ENCODE measurements around the gene PTPN23. TPM values are rescaled to one million over a fixed set of nuclear protein-coding genes. Genes with fewer than 3 reads are reported as not detected.

Gene PTPN23
- total RNA-seq, 1 donor: 30.0 TPM

- H3K27me3 ChIP-seq (ENCODE audit: insufficient read depth, low read length): no peaks in the 10 kb centered on the region
- H3K79me2 ChIP-seq (ENCODE audit: insufficient read depth, low read length): no peaks in the 10 kb centered on the region
- no peak overlapping the region for H3K4me3 ChIP-seq (ENCODE audit: insufficient read depth, low read length)
- H4K20me1 ChIP-seq (ENCODE audit: insufficient read depth, low read length): no peaks in the 10 kb centered on the region
- H3K9me3 ChIP-seq (ENCODE audit: low read depth, low read length): no peaks in the 10 kb centered on the region
- peaks cover 24% of the 10 kb centered on the region for H3K36me3 ChIP-seq (ENCODE audit: insufficient read depth, low read length)
- H2AFZ ChIP-seq (ENCODE audit: low read length): no peak overlapping the region
- H3K4me1 ChIP-seq (ENCODE audit: insufficient read depth, low read length): peaks cover 4% of the 10 kb centered on the region
- H3K4me2 ChIP-seq (ENCODE audit: insufficient read depth, low read length): no peak overlapping the region
- H3K27ac ChIP-seq (ENCODE audit: low read depth, low read length): no peak overlapping the region
- TF ChIP-seq CTCF (IDR thresholded peaks at IDR 0.05; ENCODE audit: extremely low read depth, low read depth, low read length): no peak
- no peak for DNase-seq (ENCODE audit: insufficient read length, low spot score, missing footprints)
Observed at GRCh38 chr3:47430606-47431005, 49.8 kb downstream of the PTPN23 start.

GRCh38 chr3:47431225-47431624, 50.4 kb downstream of the PTPN23 start:
- Histone ChIP-seq H3K79me2 (ENCODE audit: insufficient read depth, low read length) (no peaks in the 10 kb centered on the region), H3K4me1 (ENCODE audit: insufficient read depth, low read length) (peaks cover 4% of the 10 kb centered on the region), H3K4me2 (ENCODE audit: insufficient read depth, low read length) (no peak overlapping the region), H3K36me3 (ENCODE audit: insufficient read depth, low read length) (peaks cover 26% of the 10 kb centered on the region), H3K4me3 (ENCODE audit: insufficient read depth, low read length) (no peak overlapping the region), H3K9me3 (ENCODE audit: low read depth, low read length) (no peaks in the 10 kb centered on the region), H2AFZ (ENCODE audit: low read length) (no peak overlapping the region), H3K27ac (ENCODE audit: low read depth, low read length) (no peak overlapping the region), H3K27me3 (ENCODE audit: insufficient read depth, low read length) (no peaks in the 10 kb centered on the region), H4K20me1 (ENCODE audit: insufficient read depth, low read length) (no peaks in the 10 kb centered on the region)
- TF ChIP-seq CTCF (IDR thresholded peaks at IDR 0.05; ENCODE audit: extremely low read depth, low read depth, low read length): no peak
- DNase-seq (ENCODE audit: insufficient read length, low spot score, missing footprints): no peak

- no peaks in the 10 kb centered on the region for H3K9me3 ChIP-seq (ENCODE audit: low read depth, low read length)
- no peaks in the 10 kb centered on the region for H3K79me2 ChIP-seq (ENCODE audit: insufficient read depth, low read length)
- no peak overlapping the region for H2AFZ ChIP-seq (ENCODE audit: low read length)
- no peak for DNase-seq (ENCODE audit: insufficient read length, low spot score, missing footprints)
- H3K36me3 ChIP-seq (ENCODE audit: insufficient read depth, low read length): peaks cover 25% of the 10 kb centered on the region
- H3K27ac ChIP-seq (ENCODE audit: low read depth, low read length): no peak overlapping the region
- peaks cover 4% of the 10 kb centered on the region for H3K4me1 ChIP-seq (ENCODE audit: insufficient read depth, low read length)
- H4K20me1 ChIP-seq (ENCODE audit: insufficient read depth, low read length): no peaks in the 10 kb centered on the region
- H3K4me2 ChIP-seq (ENCODE audit: insufficient read depth, low read length): no peak overlapping the region
- TF ChIP-seq CTCF (IDR thresholded peaks at IDR 0.05; ENCODE audit: extremely low read depth, low read depth, low read length): no peak
- H3K27me3 ChIP-seq (ENCODE audit: insufficient read depth, low read length): no peaks in the 10 kb centered on the region
- no peak overlapping the region for H3K4me3 ChIP-seq (ENCODE audit: insufficient read depth, low read length)
Observed at GRCh38 chr3:47432673-47433072, 51.9 kb downstream of the PTPN23 start.

GRCh38 chr3:47433796-47434195, 53.0 kb downstream of the PTPN23 start:
- Histone ChIP-seq H3K36me3 (ENCODE audit: insufficient read depth, low read length) (peaks cover 26% of the 10 kb centered on the region), H3K27me3 (ENCODE audit: insufficient read depth, low read length) (no peaks in the 10 kb centered on the region), H3K79me2 (ENCODE audit: insufficient read depth, low read length) (no peaks in the 10 kb centered on the region), H3K4me1 (ENCODE audit: insufficient read depth, low read length) (peaks cover 4% of the 10 kb centered on the region), H3K4me3 (ENCODE audit: insufficient read depth, low read length) (no peak overlapping the region), H3K27ac (ENCODE audit: low read depth, low read length) (no peak overlapping the region), H3K9me3 (ENCODE audit: low read depth, low read length) (no peaks in the 10 kb centered on the region), H4K20me1 (ENCODE audit: insufficient read depth, low read length) (no peaks in the 10 kb centered on the region), H2AFZ (ENCODE audit: low read length) (no peak overlapping the region), H3K4me2 (ENCODE audit: insufficient read depth, low read length) (no peak overlapping the region)
- no peak for DNase-seq (ENCODE audit: insufficient read length, low spot score, missing footprints)
- TF ChIP-seq CTCF (IDR thresholded peaks at IDR 0.05; ENCODE audit: extremely low read depth, low read depth, low read length): no peak

Data from osteoblast (primary cell).